ENCODE results near the gene SPRY2. TPM values are rescaled to one million over a fixed set of nuclear protein-coding genes. Genes with fewer than 3 reads are reported as not detected.

The SPRY2 gene
- polyA plus RNA-seq, 4 donors, result 10.3 to 63.1 (median 22.0) TPM

DNA sequence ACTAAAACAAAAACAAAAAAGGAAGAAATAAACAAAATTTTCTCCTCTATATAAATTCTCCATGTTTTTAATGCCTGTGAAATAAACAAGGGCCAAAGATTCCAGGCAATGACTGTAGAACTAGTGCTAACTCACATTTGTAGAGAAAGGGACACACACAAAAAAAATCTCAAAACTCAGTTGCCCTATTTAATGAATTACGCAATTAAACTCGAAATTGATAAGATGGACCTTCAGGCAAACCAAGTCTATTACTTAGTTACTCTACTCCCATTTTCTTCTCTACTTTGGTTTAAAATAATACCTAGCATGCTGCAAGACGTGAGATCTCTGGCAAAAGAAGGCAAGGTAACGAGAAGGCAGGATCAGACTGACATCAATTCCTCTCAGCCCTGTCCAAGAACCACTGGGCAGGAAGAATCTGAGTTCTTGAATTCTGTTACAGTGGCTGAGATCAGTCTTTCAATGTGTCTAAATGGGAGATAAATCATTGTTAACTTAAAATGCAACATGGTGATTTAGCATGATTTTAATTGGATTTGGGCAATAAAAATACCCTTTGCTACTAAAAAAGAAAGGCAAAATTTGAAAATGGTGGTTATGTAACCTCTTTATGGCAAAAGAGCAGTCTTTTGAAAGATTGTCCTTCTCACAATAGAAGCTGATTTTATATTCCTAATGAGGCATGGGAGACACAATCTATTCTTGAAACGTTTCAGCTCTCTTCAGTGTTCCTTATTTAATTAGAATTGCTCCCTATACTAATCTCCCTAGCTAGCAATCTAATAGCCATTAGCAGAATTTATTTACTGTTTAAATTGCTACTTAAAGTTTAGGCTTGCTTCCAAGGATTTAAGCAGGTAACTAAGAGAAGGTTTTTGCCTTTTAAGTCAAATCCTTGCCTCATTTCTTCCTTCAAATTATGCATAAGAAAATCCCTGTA is 25.9 kb downstream of the SPRY2 start:
- Histone ChIP-seq H3K36me3 (ENCODE audit: control insufficient read depth in 3 of 3, insufficient read depth in 2 of 3, low read depth in 1 of 3, low read length in 3 of 3) (peaks cover 0 to 8% (median 0%) of the 10 kb centered on the region in 3 donors), H3K27ac (ENCODE audit: low read depth in 1 of 3, low read length in 2 of 3) (no peak overlapping the region), H3K4me1 (ENCODE audit: control insufficient read depth in 3 of 3, insufficient read depth in 2 of 3, low read depth in 1 of 3, low read length in 2 of 3) (no peaks in the 10 kb centered on the region), H3K4me3 (ENCODE audit: low read depth in 1 of 3, low read length in 3 of 3) (no peak overlapping the region), H3K9me3 (ENCODE audit: control insufficient read depth in 2 of 2, insufficient read depth in 1 of 2, low read depth in 1 of 2, low read length in 1 of 2) (no peaks in the 10 kb centered on the region), H3K27me3 (ENCODE audit: control insufficient read depth in 3 of 3, insufficient read depth in 3 of 3, low read length in 3 of 3) (no peaks in the 10 kb centered on the region)
- WGBS, 3 donors, result 71 to 82% (median 72%) methylated on average over 5 of the region's 5 CpGs
- FAIRE-seq, result no peak
- DNase-seq, result no peak

DNA sequence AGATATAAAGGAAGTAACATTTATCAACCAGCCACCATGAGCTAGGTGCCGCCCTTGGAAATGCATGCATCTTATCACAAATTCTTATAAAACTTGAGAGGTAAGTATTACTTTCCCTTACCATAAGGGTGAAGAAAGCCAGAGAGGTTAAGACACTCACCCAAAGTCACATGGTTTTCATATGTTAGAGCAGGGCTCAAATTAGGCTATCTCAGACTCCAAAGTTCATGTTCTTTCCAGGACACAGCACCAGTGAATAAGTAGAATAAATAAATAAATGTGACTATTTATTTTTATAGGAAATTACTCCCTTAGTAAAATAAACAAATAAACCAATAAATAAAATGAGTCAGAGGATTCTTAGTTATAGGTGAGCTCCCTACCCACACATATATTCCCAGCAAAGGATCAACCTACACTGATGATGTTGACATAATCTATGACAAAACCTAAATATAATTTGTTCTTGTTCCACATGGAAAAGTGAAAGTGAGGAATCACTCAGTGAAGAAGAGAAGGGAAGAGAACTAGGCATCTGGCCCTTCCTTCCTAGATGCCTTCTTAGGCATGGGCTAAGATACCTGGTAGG is 27.2 kb downstream of the SPRY2 start:
- Histone ChIP-seq H3K27me3 (ENCODE audit: control insufficient read depth in 3 of 3, insufficient read depth in 3 of 3, low read length in 3 of 3) (no peaks in the 10 kb centered on the region), H3K4me1 (ENCODE audit: control insufficient read depth in 3 of 3, insufficient read depth in 2 of 3, low read depth in 1 of 3, low read length in 2 of 3) (no peaks in the 10 kb centered on the region), H3K9me3 (ENCODE audit: control insufficient read depth in 2 of 2, insufficient read depth in 1 of 2, low read depth in 1 of 2, low read length in 1 of 2) (no peaks in the 10 kb centered on the region), H3K4me3 (ENCODE audit: low read depth in 1 of 3, low read length in 3 of 3) (no peak overlapping the region), H3K36me3 (ENCODE audit: control insufficient read depth in 3 of 3, insufficient read depth in 2 of 3, low read depth in 1 of 3, low read length in 3 of 3) (peaks cover 0 to 6% (median 0%) of the 10 kb centered on the region in 3 donors), H3K27ac (ENCODE audit: low read depth in 1 of 3, low read length in 2 of 3) (no peak overlapping the region)
- FAIRE-seq (no peak), DNase-seq (peak in 1 of 2 donors; percentile 49)
- WGBS, 3 donors, result 88 to 100% (median 94%) methylated on average over 1 of the region's 1 CpG

GRCh38 chr13:80312967-80313366 is 28.0 kb downstream of the SPRY2 start:
- no peak for DNase-seq
- FAIRE-seq, result no peak
- 90 to 95% (median 95%) methylated on average over 3 of the region's 3 CpGs for WGBS, 3 donors

DNA sequence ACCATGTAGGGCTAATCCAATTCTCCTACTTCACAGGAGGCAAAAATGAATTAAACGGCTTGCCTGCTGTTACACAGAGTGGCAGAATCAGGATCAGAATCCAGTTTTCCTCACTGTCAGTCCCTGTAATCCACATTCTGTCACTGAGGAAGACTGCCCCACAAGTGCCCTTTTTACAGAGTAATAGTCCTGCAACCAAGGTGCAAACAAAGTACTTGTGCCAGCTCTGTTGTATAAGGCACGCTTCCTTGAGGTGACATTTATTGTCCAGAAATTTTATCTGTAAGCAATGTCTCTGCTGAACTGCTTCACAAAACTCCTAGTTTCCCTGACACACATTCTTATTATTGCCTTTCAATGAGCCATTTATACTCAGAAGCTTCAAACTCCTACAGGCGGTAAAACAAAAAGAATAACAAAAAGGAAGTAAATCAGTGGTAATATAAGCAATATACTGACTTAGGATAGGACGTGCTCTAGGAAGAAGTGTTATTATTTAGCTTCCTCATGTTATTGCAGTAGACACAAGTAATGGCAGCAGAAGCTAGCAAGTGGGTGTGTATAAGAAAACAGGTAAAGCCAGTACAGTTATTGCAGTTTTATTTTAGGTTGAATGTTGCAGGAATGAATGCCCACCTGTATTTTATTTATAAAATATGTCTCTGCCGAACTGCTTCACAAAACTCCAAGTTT is 28.8 kb downstream of the SPRY2 start:
- 81 to 85% (median 83%) methylated on average over 5 of the region's 5 CpGs for whole genome bisulfite sequencing, 3 donors
- H3K36me3 ChIP-seq (ENCODE audit: control insufficient read depth in 3 of 3, insufficient read depth in 2 of 3, low read depth in 1 of 3, low read length in 3 of 3), result peaks cover 0 to 7% (median 0%) of the 10 kb centered on the region in 3 donors
- no peak for FAIRE-seq

More at GRCh38 chr13:80312967-80313366, 28.0 kb downstream of the SPRY2 start:
- H3K36me3 ChIP-seq (ENCODE audit: control insufficient read depth in 3 of 3, insufficient read depth in 2 of 3, low read depth in 1 of 3, low read length in 3 of 3), result peaks cover 0 to 7% (median 0%) of the 10 kb centered on the region in 3 donors
- no peaks in the 10 kb centered on the region for H3K4me1 ChIP-seq (ENCODE audit: control insufficient read depth in 3 of 3, insufficient read depth in 2 of 3, low read depth in 1 of 3, low read length in 2 of 3)
- no peak overlapping the region for H3K27ac ChIP-seq (ENCODE audit: low read depth in 1 of 3, low read length in 2 of 3)
- no peaks in the 10 kb centered on the region for H3K9me3 ChIP-seq (ENCODE audit: control insufficient read depth in 2 of 2, insufficient read depth in 1 of 2, low read depth in 1 of 2, low read length in 1 of 2)
- no peaks in the 10 kb centered on the region for H3K27me3 ChIP-seq (ENCODE audit: control insufficient read depth in 3 of 3, insufficient read depth in 3 of 3, low read length in 3 of 3)
- no peak overlapping the region for H3K4me3 ChIP-seq (ENCODE audit: low read depth in 1 of 3, low read length in 3 of 3)

DNA sequence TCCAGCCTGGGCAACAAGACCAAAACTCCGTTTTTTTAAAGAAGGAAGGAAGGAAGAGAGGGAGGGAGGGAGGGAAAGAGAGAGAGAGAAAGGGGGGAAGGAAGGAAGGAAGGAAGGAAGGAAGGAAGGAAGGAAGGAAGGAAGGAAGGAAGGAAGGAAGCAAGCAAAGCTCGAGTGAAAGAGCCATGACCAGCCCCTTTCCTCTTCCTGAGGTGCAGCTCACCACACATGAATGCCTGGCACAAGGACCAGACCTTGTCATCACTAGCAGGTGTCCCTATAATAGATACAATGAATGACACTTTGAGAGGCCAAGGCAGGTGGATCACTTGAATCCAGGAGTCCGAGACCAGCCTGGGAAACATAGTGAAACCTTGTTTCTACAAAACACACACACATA is 31.0 kb downstream of the SPRY2 start:
- Histone ChIP-seq H3K27ac (ENCODE audit: low read depth in 1 of 3, low read length in 2 of 3) (no peak overlapping the region), H3K9me3 (ENCODE audit: control insufficient read depth in 2 of 2, insufficient read depth in 1 of 2, low read depth in 1 of 2, low read length in 1 of 2) (no peaks in the 10 kb centered on the region), H3K4me3 (ENCODE audit: low read depth in 1 of 3, low read length in 3 of 3) (no peak overlapping the region), H3K27me3 (ENCODE audit: control insufficient read depth in 3 of 3, insufficient read depth in 3 of 3, low read length in 3 of 3) (no peaks in the 10 kb centered on the region), H3K4me1 (ENCODE audit: control insufficient read depth in 3 of 3, insufficient read depth in 2 of 3, low read depth in 1 of 3, low read length in 2 of 3) (no peaks in the 10 kb centered on the region), H3K36me3 (ENCODE audit: control insufficient read depth in 3 of 3, insufficient read depth in 2 of 3, low read depth in 1 of 3, low read length in 3 of 3) (peaks cover 0 to 7% (median 0%) of the 10 kb centered on the region in 3 donors)
- WGBS, 3 donors, result 66 to 79% (median 77%) methylated on average over 3 of the region's 3 CpGs
- no peak for DNase-seq
- no peak for FAIRE-seq

More for the DNA sequence above, 28.8 kb downstream of the SPRY2 start:
- Histone ChIP-seq H3K27ac (ENCODE audit: low read depth in 1 of 3, low read length in 2 of 3) (no peak overlapping the region), H3K4me1 (ENCODE audit: control insufficient read depth in 3 of 3, insufficient read depth in 2 of 3, low read depth in 1 of 3, low read length in 2 of 3) (no peaks in the 10 kb centered on the region), H3K9me3 (ENCODE audit: control insufficient read depth in 2 of 2, insufficient read depth in 1 of 2, low read depth in 1 of 2, low read length in 1 of 2) (no peaks in the 10 kb centered on the region), H3K27me3 (ENCODE audit: control insufficient read depth in 3 of 3, insufficient read depth in 3 of 3, low read length in 3 of 3) (no peaks in the 10 kb centered on the region), H3K4me3 (ENCODE audit: low read depth in 1 of 3, low read length in 3 of 3) (no peak overlapping the region)
- DNase-seq, result no peak

DNA sequence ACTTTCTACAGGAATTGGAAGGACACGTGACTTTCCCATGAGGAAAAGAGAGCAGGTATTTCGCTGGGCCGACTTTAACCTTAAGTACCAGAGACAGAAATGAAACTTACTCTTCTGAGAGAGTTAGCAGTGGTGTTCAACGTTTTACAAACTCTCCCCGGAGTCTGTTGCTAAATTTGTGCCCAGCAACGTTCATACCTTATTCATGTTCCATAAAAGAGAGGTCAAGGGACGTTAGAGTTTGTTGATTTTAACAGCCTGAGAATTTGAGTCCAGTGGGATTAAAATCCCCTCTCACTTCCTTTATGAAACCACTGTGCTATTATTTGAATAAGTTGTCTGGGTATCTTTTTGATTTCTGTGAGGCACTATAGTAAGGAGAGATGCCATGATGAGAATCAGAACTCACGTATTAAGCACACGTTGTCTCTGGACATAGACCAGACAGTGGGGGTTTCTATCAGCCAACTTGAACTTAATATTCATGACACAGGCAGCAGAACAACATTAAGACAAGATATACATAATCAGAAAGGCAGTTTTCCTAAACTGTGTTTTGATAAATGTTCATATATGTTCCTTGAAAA is 33.4 kb downstream of the SPRY2 start:
- Histone ChIP-seq H3K4me1 (ENCODE audit: control insufficient read depth in 3 of 3, insufficient read depth in 2 of 3, low read depth in 1 of 3, low read length in 2 of 3) (no peaks in the 10 kb centered on the region), H3K4me3 (ENCODE audit: low read depth in 1 of 3, low read length in 3 of 3) (no peak overlapping the region), H3K27ac (ENCODE audit: low read depth in 1 of 3, low read length in 2 of 3) (no peak overlapping the region), H3K27me3 (ENCODE audit: control insufficient read depth in 3 of 3, insufficient read depth in 3 of 3, low read length in 3 of 3) (no peaks in the 10 kb centered on the region), H3K36me3 (ENCODE audit: control insufficient read depth in 3 of 3, insufficient read depth in 2 of 3, low read depth in 1 of 3, low read length in 3 of 3) (peaks cover 0 to 7% (median 0%) of the 10 kb centered on the region in 3 donors), H3K9me3 (ENCODE audit: control insufficient read depth in 2 of 2, insufficient read depth in 1 of 2, low read depth in 1 of 2, low read length in 1 of 2) (no peaks in the 10 kb centered on the region)
- FAIRE-seq, result no peak
- DNase-seq, result no peak
- WGBS, 3 donors, result 49 to 65% (median 61%) methylated on average over 9 of the region's 9 CpGs

DNA sequence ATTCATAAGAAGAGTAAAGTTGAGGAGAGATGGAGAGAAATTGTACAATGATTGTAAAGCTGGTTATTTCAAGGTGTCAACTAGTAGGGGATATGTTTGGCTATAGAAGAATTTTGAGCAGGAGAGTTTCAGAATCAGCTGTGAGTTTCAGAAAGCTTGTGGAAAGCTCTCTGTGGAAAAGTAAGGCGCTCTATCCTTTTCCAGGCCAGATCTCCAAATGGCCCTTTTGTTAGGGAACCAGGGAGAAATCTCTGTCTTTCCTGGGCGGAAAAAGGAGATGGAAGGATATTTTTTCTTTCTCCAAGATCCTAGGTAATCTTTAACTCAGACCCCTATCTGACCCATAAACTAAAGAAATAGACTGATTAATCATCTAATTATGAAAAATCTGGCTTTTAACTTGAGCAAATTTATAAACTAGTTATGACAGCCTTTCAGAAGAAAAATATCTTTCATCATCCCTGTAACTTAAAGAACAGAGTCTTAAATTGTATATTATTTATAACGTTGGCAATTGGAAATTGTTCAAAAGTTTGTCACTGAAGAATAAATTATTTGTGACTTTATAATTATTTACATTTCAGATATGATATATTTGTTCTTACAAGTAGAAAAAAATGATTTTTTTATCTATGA is 34.5 kb downstream of the SPRY2 start:
- WGBS, 3 donors, result 75 to 83% (median 80%) methylated on average over 3 of the region's 3 CpGs
- H3K27ac ChIP-seq (ENCODE audit: low read depth in 1 of 3, low read length in 2 of 3), result no peak overlapping the region
- H3K4me3 ChIP-seq (ENCODE audit: low read depth in 1 of 3, low read length in 3 of 3), result no peak overlapping the region
- no peaks in the 10 kb centered on the region for H3K27me3 ChIP-seq (ENCODE audit: control insufficient read depth in 3 of 3, insufficient read depth in 3 of 3, low read length in 3 of 3)
- no peaks in the 10 kb centered on the region for H3K9me3 ChIP-seq (ENCODE audit: control insufficient read depth in 2 of 2, insufficient read depth in 1 of 2, low read depth in 1 of 2, low read length in 1 of 2)
- DNase-seq (no peak), FAIRE-seq (no peak)
- H3K36me3 ChIP-seq (ENCODE audit: control insufficient read depth in 3 of 3, insufficient read depth in 2 of 3, low read depth in 1 of 3, low read length in 3 of 3), result peaks cover 0 to 7% (median 0%) of the 10 kb centered on the region in 3 donors
- no peaks in the 10 kb centered on the region for H3K4me1 ChIP-seq (ENCODE audit: control insufficient read depth in 3 of 3, insufficient read depth in 2 of 3, low read depth in 1 of 3, low read length in 2 of 3)

DNA sequence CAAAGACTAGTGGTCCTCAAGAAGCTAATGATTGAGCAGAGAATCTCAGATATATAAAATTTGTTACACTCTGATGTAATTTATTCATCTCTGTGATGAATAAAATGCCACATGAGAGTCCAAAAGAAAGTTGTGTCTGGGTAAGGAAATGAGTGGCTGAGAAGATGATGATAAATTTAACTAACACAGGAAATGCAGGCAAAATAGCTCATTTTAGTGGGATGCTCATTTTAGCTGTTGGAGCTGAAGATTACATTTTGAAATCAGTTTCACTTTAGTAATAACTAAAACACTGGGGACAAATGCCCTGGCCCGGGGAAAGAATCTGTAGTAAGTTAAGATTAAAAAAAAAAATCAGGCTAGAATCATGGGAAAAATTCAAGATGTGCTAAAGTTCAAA is 35.2 kb downstream of the SPRY2 start:
- 6 to 23% (median 21%) methylated on average over 1 of the region's 1 CpG for WGBS, 3 donors
- H3K27me3 ChIP-seq (ENCODE audit: control insufficient read depth in 3 of 3, insufficient read depth in 3 of 3, low read length in 3 of 3), result no peaks in the 10 kb centered on the region
- no peaks in the 10 kb centered on the region for H3K9me3 ChIP-seq (ENCODE audit: control insufficient read depth in 2 of 2, insufficient read depth in 1 of 2, low read depth in 1 of 2, low read length in 1 of 2)
- H3K27ac ChIP-seq (ENCODE audit: low read depth in 1 of 3, low read length in 2 of 3), result no peak overlapping the region
- FAIRE-seq, result no peak
- H3K36me3 ChIP-seq (ENCODE audit: control insufficient read depth in 3 of 3, insufficient read depth in 2 of 3, low read depth in 1 of 3, low read length in 3 of 3), result peaks cover 0 to 5% (median 0%) of the 10 kb centered on the region in 3 donors
- H3K4me1 ChIP-seq (ENCODE audit: control insufficient read depth in 3 of 3, insufficient read depth in 2 of 3, low read depth in 1 of 3, low read length in 2 of 3), result no peaks in the 10 kb centered on the region
- DNase-seq, result no peak
- H3K4me3 ChIP-seq (ENCODE audit: low read depth in 1 of 3, low read length in 3 of 3), result no peak overlapping the region
